GDM1 (cell line): ENCODE results near the gene TANC1.

Experiments used
- DNase-seq: peaks from one replicate; lab custom pipeline; 2025; lab: John Stamatoyannopoulos, UW

Gene TANC1

GRCh38 chr2:158962074-158962473 lies 6.4 kb upstream of the TANC1 start:
- no peak for DNase-seq

DNA sequence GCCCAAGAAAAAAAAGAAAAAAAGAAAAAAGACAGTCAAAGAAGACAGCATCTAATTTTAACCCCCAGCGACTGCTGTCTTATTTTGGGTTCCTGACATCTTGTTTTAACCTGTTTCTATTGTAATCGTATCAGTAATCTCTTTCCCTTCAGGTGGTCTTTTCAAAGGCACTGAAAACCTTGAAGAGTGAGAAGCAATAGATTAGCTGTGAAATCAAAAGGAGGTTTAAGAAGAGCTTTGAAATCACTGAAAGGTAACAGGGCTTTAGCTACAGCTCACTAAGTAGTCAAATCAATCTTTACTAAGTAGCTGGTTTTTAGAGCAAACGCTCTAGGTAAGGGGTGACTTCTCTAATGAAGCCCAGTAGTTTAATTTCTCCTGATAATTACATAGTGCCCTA lies 5.4 kb upstream of the TANC1 start:
- no peak for DNase-seq

DNA sequence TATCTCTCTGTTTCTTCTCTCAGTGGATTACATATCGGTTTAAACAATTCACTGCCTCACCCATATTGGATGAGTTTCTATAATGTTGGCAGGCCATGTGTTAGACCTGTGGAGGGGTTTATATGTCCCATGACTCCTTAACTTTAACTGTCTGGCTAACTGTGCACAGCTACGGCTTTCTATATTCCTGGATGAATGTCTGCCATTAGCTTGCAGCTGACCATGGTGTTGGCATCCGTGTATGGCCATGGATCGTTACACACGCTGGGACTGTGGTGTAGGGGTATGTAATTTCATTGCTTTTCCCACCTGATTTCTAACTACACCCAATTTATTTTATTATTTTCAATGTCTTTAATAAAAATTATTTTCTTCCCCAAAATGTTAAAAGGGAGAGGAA lies 3.3 kb upstream of the TANC1 start:
- DNase-seq, result no peak

DNA sequence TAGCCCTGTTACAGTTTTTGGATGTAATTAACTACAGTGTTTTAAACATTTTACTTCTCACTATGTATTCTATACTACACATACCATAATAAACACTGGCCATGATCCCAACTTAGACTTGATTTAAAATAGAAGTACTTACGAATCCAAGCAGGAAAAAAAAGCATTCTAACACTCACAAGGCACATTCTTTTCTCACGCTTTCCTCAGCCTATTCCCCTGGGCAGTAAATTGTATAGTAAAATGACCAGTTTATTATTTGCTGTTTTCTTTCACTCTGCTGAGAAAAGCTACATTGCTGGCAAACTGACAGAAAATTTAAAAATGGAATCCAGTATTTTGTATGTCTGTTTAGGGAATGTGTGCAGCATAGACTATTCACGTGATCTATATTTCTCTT lies 2.8 kb upstream of the TANC1 start:
- no peak for DNase-seq

DNA sequence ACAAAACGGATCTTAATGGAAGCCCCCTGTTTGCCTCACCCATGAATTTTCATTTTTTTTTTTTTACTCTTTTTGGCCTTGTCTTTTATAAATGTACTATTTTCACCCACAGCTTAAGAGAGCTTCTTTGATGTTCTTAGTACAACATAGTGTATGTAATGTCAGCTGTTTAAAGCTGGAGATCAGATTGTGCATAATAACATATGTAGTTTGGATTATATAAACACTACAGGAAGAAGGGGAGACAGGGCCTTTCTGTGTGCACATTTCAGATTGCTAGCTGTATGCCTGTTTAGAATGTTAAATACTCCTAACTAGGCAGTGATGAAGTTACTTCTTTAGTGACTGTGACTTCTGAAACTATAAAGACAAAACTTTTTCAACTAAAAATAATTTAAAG lies 2.1 kb upstream of the TANC1 start:
- DNase-seq, result no peak

- no peak for DNase-seq
Observed at GRCh38 chr2:158967114-158967730, 1.2 kb upstream of the TANC1 start.

- no peak for DNase-seq
Observed at GRCh38 chr2:158967731-158968395, 577 bp upstream of the TANC1 start.

- no peak for DNase-seq
Observed at GRCh38 chr2:158969162-158969714, 798 bp downstream of the TANC1 start.

DNA sequence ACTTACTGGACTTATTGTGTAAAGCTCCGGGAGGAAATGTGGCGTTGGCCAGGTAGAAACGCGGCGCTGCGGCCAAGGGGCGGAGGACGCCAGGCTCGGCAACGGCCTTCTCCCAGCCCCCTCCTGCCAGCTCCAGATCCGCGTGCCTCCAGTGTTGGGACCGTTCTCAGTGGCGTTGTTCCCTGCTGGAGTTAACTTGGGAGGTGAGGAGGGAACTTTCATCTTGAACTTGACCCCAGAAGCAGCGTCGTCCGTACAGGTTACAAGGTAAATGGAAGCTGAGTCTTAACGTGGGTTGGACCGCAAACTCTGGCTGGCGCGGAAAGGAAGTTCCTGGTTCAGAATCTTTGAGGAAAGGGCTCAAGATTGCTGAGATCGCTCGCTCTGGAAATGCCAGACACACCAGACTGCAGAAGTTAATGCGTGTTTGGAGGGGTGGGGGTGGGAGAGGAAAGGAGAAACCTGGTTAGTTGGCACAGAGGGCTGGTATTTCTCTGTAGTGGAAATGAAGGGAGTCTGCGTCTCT lies 1.3 kb downstream of the TANC1 start:
- no peak for DNase-seq

DNA sequence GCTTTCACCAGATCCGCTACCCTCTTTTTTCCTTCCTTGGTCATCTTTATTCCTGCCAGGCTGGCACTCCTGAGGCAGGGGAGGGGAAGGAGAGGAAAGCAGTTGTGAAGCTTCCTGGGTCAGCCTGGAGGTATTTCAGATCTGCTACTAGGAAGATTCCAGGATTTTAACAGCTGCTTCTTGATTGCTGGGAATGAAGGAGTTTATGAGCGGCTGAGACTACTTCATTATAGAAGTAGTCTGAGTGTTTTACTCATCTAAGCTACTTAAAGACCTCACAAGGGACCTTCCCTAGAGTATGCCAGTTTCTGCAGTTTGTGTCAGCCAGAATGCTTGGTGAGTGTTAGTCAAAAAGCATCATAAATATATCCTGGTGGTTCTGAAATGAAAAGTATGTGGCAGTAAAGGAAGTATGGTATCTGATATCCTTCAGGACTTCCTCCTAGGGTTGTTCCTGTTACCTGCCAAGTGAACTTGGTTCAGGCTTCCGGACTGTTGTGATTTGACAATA lies 1.9 kb downstream of the TANC1 start:
- DNase-seq, result no peak

DNA sequence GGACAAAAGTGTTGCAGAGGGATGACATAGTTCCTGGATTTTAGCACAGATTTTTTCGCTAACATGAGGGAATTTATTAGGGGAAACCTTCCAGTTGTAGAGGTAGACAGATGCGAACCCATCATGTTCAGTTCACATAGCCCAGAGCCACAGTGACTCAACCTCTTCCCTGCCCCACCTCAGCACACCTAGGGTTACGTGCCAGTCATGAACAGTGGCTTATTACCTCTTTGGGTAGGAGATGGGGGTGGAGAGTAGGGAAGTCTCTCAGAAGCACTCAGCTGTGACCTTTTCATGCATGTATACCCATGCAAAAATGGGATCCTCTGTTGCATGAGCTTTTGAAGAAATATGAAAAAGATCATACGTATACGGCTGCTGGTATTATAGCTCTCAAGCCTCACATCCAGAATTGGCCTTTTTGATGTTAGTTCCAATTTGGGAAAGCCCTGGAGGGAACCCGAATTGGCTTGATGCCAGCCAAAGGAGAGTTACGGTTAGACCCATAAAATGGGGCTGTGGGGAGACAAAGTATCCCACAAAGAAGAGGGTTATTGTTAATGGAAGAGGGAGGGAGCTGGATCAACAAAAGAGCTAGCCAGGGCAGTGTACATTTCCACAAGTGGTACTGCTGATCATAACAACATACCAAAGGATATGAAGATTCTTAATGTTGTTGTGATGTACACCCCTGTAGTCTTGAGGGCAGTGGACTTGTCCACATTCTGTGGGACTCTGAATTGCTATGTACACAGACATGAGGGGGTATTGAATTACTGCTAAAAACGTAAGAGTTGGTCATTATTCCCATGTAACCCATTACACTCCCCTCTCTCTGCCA lies 4.9 kb downstream of the TANC1 start:
- DNase-seq, result no peak

DNA sequence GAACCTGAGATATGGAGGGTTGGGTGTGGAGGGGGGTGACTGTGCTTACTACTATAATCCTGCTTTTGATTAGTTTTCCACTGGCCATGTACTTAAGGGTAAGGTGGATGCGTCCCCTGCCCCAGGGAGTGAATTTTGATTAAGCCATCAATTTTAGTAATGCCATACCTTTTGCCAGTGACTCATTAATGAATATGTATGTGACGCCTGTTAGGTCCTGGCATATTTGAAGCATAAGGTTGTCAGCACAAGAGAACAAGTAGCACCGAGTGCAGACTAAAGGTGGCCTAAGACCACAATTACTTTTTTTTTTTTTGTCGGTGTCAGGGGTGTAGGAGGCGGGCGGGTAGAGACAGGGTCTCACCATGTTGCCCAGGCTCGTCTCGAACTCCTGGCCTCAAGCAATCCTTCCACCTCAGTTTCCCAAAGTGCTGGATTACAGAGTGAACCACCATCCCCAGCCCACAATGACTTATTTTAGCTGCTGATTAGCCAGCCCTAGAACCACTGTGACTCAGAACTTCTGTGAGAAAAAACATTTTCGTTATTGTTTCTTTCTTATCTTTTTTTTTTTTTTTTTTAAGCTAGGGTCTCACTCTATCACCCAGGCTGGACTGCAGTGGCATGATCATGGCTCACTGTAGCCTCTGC lies 7.0 kb downstream of the TANC1 start:
- DNase-seq, result no peak

GRCh38 chr2:158979772-158980171 lies 11.3 kb downstream of the TANC1 start:
- DNase-seq, result no peak

DNA sequence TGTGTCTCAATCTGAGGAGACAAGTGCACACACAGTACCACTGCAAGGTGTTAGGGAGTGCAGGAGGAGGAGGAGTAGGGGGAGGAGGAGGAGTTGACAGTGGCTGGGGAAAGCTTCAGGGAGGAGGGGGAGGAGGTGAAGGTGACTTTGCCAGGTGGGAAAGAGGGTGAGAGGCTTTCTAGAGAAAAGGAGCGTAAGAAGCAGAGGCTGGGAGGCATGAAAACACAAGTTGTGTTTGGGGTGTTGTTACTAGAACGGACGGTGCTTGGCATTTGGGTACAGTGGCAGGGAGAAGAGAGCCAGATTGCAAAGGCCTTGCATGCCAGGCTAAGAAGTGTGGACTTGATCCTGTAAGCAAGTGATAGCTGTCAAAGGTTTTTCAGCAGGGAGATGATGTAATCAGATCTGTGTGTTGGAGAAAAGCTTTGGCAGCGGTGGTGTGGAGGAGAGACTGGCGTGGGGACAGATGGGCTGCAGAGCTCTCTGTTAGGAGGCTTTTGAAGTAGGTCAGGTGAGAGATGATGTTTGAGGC lies 16.2 kb downstream of the TANC1 start:
- no peak for DNase-seq

DNA sequence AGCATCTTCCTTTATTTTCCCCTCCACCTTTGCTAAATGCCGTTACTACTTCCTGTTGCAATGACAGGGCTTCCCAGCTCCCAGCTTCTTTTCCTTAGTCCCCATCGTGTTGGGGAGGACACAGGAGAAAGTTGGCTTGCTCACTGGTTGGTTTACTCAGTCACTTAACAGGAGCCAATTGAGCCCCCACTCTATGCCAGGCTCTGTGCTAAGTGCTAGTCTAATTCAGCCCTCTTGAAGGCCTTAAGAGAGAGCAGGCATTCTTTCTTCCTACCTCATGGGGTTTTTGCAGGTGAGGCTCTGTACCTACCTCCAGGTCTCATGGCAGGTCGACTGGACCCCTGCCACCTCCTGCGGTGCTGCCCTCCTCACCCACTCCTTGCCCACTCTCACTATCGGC lies 20.1 kb downstream of the TANC1 start:
- DNase-seq, result no peak

- no peak for DNase-seq
Observed at GRCh38 chr2:158989165-158989564, 20.7 kb downstream of the TANC1 start.

GRCh38 chr2:158990397-158991214 lies 22.2 kb downstream of the TANC1 start:
- no peak for DNase-seq

- DNase-seq, result no peak
Observed at GRCh38 chr2:158993030-158993429, 24.6 kb downstream of the TANC1 start.

DNA sequence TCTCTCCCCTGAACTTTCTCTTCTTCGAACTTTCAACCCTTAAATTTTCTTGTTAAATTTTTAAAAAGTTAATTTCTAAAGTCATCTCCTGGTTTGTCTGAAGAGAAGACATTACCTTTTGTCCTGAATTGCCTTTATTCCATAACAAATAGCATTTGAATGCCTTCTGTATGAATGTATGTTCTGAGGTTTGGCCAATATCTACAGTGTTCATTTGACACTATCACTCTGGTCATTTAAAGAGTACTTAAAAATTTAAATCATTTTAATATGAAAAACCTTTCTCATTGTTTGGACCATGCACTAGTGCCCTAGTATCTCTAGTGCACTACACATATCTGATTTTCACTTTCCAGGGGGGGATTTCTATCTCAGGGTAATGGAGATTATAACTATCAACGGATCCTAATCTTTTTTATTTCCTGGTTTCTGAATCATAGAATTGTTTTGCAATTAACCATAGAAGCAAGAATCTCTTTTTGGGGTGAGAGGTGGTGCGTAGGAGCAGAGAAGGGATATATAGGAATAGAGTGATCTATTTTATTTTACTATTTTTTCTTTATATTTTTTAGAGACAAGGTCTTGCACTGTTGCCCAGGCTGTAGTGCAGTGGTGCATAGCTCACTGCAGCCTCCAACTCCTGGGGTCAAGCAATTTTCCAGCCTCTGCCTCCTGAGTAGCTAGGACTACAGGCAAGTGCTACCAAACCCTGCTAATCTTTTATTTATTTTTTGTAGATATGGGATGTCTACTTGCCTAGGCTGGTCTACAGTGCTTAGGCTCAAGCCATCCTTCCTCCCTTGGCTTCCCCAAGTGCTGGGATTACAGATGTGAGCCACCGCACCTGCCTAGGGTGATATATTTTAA lies 25.5 kb downstream of the TANC1 start:
- DNase-seq, result no peak
